ENCODE measurements around the gene LEMD3.
A peak's percentile ranks its signal among the peaks of the same experiment; 100 is the strongest.

The LEMD3 gene

DNA sequence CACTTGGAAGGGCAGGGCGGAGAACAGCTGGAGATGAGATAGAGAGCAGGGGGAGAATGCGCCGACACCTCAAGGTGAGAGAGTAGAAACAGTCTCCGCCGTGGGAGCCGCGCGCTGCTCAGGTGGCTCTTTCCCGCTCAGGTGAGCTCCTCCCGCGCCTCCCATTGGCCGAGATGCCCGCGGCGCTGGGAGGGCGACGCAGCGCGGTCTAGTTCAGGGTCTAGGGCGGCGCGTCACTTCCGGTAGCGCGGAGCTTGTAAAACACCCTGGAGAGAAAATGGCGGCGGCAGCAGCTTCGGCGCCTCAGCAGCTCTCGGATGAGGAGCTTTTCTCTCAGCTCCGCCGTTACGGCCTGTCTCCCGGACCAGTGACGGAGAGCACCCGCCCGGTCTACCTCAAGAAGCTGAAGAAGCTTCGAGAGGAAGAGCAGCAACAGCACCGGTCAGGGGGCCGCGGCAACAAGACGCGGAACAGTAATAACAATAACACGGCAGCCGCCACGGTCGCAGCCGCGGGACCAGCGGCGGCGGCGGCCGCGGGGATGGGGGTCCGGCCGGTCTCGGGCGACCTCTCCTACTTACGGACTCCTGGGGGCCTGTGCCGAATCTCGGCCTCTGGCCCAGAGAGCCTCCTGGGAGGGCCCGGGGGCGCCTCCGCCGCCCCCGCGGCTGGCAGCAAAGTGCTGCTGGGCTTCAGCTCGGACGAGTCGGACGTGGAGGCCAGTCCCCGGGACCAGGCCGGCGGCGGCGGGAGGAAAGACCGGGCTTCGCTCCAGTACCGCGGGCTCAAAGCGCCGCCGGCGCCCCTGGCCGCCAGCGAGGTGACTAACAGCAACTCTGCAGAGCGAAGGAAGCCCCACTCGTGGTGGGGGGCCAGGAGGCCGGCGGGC is at the start of gene LEMD3:
Gene LEMD3, plus strand, starts transcription at position 264 of the 889 bp plus-strand sequence. Its CDS starts 14 bp downstream, at position 278.
- DNase-seq = peak; percentile 93

- DNase-seq = no peak
Measured at GRCh38 chr12:65121049-65121955, 48.1 kb upstream of the LEMD3 start, which contains the start of gene WIF1. TSS of gene WIF1 (minus strand) at chr12:65121305. CDS start at chr12:65121191, 114 bp downstream.

DNA sequence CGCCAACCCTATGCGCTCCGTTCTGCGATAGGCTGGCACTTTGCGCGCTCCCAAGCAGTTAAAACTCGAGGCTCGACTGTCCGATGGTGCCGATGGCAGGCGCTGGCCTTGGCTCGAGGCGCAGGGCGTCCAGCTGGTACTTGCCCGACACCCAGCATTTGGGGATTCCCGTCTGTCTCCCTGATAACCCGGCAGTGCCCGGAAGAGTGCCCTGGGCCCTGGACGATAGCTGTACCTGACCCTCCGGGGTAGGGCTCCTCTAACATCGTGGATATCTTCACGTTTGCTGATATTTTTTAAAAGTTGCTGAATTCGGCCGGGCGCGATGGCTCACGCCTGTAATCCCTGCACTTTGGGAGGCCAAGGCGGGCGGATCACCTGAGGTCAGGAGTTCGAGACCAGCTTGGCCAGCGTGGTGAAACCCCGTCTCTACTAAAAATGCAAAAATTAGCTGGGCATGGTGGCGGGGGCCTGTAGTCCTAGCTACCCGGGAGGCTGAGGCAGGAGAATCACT is 47.4 kb upstream of the LEMD3 start:
- DNase-seq = no peak

GRCh38 chr12:65122703-65123102 is 46.7 kb upstream of the LEMD3 start:
- no peak for DNase-seq

GRCh38 chr12:65123435-65124063 is 45.8 kb upstream of the LEMD3 start:
- peak; percentile 13 for DNase-seq

GRCh38 chr12:65125247-65125646 is 44.1 kb upstream of the LEMD3 start:
- no peak for DNase-seq

DNA sequence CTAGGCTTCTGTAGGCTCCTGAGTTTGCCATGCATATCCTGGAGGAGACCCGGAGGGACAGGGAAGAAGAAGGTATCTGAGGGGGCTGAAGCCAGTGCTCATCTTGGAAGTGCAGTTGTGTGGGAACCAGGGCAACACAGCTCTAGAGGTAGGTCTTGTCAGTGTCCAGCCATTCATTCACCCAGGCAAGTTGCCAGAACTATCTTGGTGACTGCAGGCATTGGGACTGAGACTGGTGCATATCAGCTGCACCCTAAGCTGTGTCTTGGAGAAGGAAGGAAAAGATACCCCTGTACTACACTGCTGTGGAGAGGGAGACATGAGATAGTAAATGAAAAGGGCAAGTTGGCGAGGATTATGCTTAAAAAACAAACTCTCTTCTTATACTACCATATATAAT is 43.4 kb upstream of the LEMD3 start:
- DNase-seq = no peak

DNA sequence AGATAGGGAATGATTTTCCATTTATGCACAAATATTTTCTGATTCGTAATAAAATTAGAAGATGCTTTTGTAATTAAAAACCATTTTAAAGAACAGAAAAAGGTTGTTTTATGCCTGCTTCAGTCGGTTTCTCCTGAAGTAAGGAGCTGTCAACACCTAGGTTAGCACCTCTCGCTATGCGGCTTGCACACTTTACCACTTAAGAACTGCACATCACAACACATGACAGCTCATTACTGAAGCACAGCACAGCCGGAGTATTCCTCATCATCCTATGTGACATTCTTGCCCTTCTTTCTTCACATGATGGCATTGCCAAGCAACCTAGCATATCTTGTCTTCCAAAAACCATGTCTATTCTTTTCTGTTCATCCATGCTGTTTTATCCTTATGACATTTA is 42.9 kb upstream of the LEMD3 start:
- DNase-seq = peak; percentile 8

DNA sequence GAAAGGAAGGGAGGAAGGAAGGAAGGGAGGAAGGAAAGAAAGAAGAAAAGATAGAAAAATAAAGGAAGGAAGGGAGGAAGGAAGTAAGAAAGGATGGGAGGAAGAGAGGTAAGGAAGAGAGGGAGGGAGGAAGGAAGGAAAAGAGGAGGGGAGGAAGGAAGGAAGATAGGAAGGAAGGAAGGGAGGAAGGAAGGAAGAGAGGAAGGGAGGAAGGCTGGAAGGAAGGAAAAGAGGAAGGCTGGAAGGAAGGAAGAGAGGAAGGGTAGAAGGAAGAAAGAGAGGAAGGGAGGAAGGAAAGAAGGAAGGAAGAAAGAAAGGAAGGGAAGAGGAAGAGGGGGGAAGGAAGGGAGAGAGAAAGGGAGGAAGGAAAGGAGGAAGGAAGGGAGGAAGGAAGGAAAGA is 35.5 kb upstream of the LEMD3 start:
- DNase-seq = no peak

- no peak for DNase-seq
Measured at GRCh38 chr12:65139389-65139788, 30.0 kb upstream of the LEMD3 start.

GRCh38 chr12:65140738-65141137 is 28.6 kb upstream of the LEMD3 start:
- no peak for DNase-seq

DNA sequence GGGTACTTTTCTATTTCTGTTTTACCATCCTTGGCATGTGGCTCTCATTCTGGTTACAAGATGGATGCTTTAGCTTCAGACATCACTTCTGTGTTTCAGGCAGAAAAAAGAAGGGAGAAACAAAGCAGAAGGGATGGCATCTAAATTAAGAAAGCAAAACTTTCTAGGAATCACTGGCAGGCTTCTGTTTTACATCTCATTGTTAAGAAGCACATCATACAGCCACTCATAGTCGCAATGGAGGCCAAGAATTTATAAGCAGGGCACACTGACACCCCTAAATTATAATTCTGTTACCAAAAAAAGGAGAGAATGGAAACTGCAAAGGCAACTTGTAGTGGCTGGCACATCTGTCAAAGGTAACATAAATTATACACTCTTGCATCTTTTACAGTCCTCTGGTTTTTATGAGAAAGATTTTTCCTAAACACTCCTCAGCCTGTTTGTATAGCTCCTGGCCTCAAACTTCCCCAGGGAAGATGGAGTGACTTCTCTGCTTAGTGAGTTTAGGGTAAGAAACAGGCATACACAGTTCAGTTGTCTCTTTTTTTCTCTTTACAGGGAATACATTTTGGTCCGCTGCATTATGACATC is 22.0 kb upstream of the LEMD3 start:
- DNase-seq = no peak

- DNase-seq = no peak
Measured at GRCh38 chr12:65152012-65152411, 17.4 kb upstream of the LEMD3 start.

GRCh38 chr12:65152596-65152995 is 16.8 kb upstream of the LEMD3 start:
- DNase-seq = no peak

- DNase-seq = no peak
Measured at GRCh38 chr12:65155784-65156183, 13.6 kb upstream of the LEMD3 start.

DNA sequence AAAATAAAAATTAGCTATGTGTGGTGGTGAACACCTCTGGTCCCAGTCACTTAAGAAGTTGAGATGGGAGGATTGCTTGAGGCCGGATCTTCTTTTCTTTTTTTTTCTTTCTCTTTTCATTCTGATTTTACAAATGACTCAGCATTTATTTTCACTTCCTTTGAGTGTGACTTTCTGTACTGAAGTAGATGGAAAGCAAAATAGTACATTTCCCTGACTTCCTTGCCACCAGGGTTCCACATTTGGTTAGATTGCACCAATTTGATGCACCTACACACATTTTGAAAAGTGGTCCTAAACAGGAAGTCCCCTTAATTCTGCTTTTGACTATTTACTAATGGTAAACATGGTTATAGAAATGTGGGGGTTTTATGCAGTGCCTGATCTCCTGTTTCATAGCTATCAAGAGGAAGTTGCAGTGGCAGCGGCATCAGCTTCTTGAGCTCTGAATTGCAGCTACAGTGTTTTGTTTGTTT is 13.0 kb upstream of the LEMD3 start:
- DNase-seq = peak; percentile 12

GRCh38 chr12:65157091-65157490 is 12.3 kb upstream of the LEMD3 start:
- DNase-seq = no peak

- no peak for DNase-seq
Measured at GRCh38 chr12:65162609-65163008, 6.8 kb upstream of the LEMD3 start.

DNA sequence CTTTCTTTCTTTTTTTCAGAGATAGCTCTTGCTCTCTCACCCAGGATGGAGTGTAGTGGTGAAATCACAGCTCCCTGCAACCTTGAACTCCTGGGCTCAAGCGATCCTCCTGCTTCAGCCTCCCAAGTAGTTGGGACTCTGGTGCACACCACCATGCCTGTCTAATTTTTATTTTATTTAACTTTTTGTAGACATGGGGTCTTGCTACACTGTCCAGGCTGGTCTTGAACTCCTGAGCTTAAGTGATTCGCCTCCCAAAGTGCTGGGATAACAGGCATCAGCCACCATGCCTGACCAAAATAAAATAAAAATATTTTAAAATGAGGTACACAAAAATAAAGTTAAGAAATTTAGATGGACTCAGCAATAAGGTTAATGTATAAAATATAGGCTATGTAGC is 5.1 kb upstream of the LEMD3 start:
- DNase-seq = no peak

DNA sequence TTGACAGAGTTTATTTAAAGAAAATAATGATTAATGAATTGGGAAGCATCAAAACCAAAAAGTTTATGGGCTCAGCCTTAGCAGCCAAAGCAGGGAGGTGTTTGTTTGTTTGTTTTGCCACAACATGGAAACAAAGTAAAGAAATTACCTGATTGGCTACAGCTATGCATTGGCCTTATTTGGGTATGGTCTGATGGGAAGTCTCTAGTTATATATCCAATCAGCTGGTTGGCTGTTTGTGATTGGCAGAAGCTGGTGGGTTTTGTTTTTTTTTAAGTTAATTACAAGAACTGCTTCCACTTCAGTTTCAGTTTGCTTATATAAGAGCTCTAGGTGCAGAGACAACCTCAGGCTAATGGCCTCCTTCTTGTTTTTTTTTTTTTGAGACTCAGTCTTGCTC is 4.6 kb upstream of the LEMD3 start:
- no peak for DNase-seq

GRCh38 chr12:65168681-65169319 is 583 bp upstream of the LEMD3 start:
- peak; percentile 33 for DNase-seq
